Endometrium (tissue), 2 donors: Measurements from ENCODE around the gene KMT2C.
"Not testable (repeated sequence)": the region's sequence is repeated elsewhere in the genome, so short reads cannot be mapped to it uniquely, and the experiment has no call there.

Experiments used
- FAIRE-seq: peaks from 2 replicates; lab custom pipeline; 2012; peaks lifted over from hg19 to GRCh38; lab: Jason Lieb, UNC
- donor health status: control.
- donor health status: control.

The KMT2C gene

GRCh38 chr7:152355474-152356057 lies 80.2 kb downstream of the KMT2C start:
- FAIRE-seq: no peak

- FAIRE-seq: no peak
These were observed 81.7 kb downstream of the KMT2C start for GRCh38 chr7:152354061-152354460.

GRCh38 chr7:152353281-152353680 lies 82.5 kb downstream of the KMT2C start:
- not testable (repeated sequence) for FAIRE-seq

GRCh38 chr7:152351747-152352146 lies 84.1 kb downstream of the KMT2C start:
- FAIRE-seq: not testable (repeated sequence)

GRCh38 chr7:152351168-152351567 lies 84.6 kb downstream of the KMT2C start:
- FAIRE-seq: no peak

GRCh38 chr7:152347888-152348287 lies 87.9 kb downstream of the KMT2C start:
- no peak for FAIRE-seq

GRCh38 chr7:152344253-152344652 lies 91.5 kb downstream of the KMT2C start:
- FAIRE-seq: no peak

GRCh38 chr7:152342796-152343195 lies 93.0 kb downstream of the KMT2C start:
- FAIRE-seq: no peak

- no peak for FAIRE-seq
These were observed 93.9 kb downstream of the KMT2C start for GRCh38 chr7:152341914-152342236.

GRCh38 chr7:152341039-152341913 lies 94.5 kb downstream of the KMT2C start:
- FAIRE-seq: no peak

- FAIRE-seq: no peak
These were observed 95.6 kb downstream of the KMT2C start for GRCh38 chr7:152340161-152340560.

GRCh38 chr7:152338561-152338960 lies 97.2 kb downstream of the KMT2C start:
- peak; percentile 23 for FAIRE-seq

- no peak for FAIRE-seq
These were observed 98.9 kb downstream of the KMT2C start for GRCh38 chr7:152336754-152337368.

- FAIRE-seq: no peak
These were observed 99.8 kb downstream of the KMT2C start for GRCh38 chr7:152335900-152336571.

- FAIRE-seq: no peak
These were observed 102.7 kb downstream of the KMT2C start for GRCh38 chr7:152333134-152333533.

GRCh38 chr7:152330827-152331226 lies 105.0 kb downstream of the KMT2C start:
- FAIRE-seq: no peak

- FAIRE-seq: no peak
These were observed 106.3 kb downstream of the KMT2C start for GRCh38 chr7:152329469-152329868.

GRCh38 chr7:152328234-152328633 lies 107.6 kb downstream of the KMT2C start:
- no peak for FAIRE-seq

GRCh38 chr7:152315845-152316244 lies 120.0 kb downstream of the KMT2C start:
- FAIRE-seq: no peak

- FAIRE-seq: peak; percentile 89
These were observed 121.8 kb downstream of the KMT2C start for GRCh38 chr7:152313831-152314604.

- no peak for FAIRE-seq
These were observed 122.6 kb downstream of the KMT2C start for GRCh38 chr7:152313217-152313616.

- no peak for FAIRE-seq
These were observed 123.5 kb downstream of the KMT2C start for GRCh38 chr7:152312316-152312715.
